NCI-H510A treated with DMSO at 0.1 percent for 48 hours (cell line): ENCODE measurements around the gene RPH3AL.
"Not testable (repeated sequence)": the region's sequence is repeated elsewhere in the genome, so short reads cannot be mapped to it uniquely, and the experiment has no call there.

Experiments used
- DNase-seq: peaks from one replicate; lab custom pipeline; 2025; lab: John Stamatoyannopoulos, UW

Gene RPH3AL

GRCh38 chr17:282000-282911 is 70.4 kb downstream of the RPH3AL start:
- no peak for DNase-seq

DNA sequence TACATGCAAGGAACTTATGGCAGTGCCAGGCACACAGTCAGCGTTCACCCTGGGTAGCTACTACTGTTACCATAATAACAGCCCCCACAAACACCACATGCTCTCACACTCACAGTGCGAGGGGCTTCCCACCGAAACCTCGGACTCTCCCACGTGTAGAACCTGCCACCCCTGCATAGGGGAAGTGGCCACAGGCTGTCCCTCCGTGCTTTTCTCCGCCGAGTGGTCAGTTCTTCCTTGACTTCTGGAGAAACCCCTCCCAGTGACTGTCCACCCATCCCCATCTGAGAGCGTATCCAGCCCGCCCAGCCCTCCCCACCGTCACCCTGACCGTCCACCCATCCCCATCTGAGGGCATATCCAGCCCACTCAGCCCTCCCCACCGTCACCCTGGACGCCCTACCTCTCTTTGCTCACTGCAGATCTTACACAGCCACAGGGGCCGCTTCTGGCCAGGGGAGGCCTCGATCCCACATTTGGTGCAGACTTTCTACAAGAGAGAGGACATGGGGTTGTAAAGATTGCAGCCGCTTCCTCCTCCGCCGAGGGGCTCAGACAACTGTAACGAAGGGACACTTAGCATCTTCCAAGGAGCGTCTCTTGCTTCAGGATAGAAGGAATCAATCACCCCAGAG is 71.1 kb downstream of the RPH3AL start:
- DNase-seq, result no peak

GRCh38 chr17:280901-281300 is 71.7 kb downstream of the RPH3AL start:
- no peak for DNase-seq

- no peak for DNase-seq
Measured at GRCh38 chr17:280216-280615, 72.4 kb downstream of the RPH3AL start.

DNA sequence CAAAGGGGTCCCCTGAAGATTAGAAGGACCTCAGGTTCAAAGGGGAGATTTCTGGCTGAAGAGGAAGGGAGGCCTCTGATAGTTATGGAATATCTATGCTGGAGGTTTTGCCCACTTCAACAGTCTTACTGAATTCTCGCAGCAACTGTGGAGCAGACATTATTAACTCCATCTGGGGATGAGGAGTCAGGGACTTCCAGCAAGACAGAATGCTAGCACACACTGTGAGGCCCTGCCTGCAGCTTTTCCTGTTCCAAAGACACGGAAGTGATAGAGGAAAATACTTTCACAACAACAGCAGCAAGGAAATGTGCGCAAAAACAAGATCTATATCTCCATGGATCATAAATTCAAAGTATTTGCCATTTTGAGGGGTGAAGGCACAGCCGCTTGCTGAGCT is 72.8 kb downstream of the RPH3AL start:
- no peak for DNase-seq

GRCh38 chr17:279331-279730 is 73.3 kb downstream of the RPH3AL start:
- no peak for DNase-seq

- no peak for DNase-seq
Measured at GRCh38 chr17:278676-279059, 73.9 kb downstream of the RPH3AL start.

GRCh38 chr17:278055-278675 is 74.4 kb downstream of the RPH3AL start:
- DNase-seq, result no peak

DNA sequence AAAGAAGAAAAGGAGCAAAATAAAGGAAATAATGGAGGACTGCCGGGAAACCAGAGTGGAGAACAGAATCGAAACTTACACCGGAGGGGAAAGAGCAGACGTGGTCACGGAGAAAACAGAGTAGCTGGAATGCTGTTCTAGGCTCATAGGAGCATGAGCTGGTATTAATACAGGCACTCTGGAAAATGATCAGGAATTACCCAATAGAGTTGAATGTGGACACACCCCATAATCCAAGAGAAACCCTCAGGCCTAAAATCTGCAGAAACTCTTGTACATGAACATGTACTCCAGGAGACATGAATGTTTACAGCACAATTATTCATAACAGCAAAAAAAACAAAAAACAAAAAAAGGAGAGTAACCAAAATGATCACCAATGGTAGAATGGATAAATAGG is 77.7 kb downstream of the RPH3AL start:
- no peak for DNase-seq

GRCh38 chr17:273981-274832 is 78.4 kb downstream of the RPH3AL start:
- DNase-seq, result no peak

DNA sequence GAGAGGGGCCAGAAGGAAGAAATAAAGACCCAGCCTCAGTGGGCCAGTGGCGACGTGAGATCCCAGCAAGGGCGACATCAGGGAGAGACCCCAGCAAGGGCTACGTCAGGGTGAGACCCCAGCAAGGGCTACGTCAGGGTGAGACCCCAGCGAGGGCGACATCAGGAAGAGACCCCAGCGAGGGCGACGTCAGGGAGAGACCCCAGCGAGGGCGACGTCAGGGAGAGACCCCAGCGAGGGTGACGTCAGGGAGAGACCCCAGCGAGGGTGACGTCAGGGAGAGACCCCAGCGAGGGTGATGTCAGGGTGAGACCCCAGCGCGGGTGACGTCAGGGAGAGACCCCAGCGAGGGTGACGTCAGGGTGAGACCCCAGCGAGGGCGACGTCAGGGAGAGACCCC is 79.8 kb downstream of the RPH3AL start:
- DNase-seq, result not testable (repeated sequence)

DNA sequence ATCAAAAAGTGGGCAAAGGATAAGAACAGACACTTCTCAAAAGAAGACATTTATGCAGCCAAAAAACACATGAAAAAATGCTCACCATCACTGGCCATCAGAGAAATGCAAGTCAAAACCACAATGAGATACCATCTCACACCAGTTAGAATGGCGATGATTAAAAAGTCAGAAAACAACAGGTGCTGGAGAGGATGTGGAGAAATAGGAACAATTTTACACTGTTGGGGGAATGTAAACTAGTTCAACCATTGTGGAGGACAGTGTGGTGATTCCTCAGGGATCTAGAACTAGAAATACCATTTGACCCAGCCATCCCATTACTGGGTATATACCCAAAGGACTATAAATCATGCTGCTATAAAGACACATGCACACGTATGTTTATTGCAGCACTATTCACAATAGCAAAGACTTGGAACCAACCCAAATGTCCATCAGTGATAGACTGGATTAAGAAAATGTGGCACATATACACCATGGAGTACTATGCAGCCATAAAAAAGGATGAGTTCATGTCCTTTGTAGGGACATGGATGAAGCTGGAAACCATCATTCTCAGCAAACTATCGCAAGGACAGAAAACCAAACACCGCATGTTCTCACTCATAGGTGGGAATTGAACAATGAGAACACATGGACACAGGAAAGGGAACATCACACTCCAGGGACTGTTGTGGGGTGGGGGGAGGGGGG is 80.5 kb downstream of the RPH3AL start:
- not testable (repeated sequence) for DNase-seq

DNA sequence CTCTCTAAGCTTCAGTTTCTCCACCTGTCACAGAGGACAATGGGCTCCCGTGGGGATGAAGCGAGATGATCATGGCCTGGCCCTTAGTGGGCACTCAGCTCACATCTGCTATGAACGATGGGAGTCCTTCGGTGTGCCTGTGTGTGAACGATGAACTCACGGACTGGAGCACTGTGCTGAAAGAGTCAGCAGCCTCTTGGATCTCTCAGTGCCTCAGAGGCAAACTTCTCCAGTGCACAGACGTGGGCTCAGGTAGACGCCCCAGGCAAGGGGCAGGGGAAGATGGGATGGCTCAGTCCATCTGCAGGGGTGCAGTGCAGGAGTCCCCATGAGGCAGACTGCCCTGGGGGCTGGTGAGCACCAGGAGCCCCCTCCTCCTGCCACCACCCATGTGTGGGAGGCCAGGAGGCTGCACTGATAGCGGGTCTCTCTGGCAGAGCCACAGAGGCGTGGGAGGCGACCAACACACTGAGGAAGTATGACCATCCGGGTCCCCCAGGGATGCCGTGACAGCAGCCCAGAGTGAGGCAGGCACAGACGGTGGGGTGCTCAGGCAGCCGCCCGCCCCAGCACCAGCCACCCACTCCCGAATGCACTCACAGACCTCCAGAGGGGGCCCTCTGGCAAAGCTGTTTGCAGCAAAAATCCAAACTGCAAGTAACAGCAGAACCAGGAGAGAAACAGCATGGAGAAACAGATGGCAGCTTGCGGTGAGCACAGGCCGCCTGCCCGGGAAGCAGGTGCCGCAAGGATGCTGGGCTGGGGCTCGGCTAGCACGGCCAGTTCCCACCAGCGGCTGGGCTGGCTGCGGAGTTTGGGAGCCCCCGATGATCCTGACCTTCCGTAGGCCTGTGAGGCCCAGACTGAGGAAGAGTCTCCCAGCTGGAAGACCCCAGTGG is 82.7 kb downstream of the RPH3AL start:
- DNase-seq, result no peak

- no peak for DNase-seq
Measured at GRCh38 chr17:266701-267667, 85.6 kb downstream of the RPH3AL start.

DNA sequence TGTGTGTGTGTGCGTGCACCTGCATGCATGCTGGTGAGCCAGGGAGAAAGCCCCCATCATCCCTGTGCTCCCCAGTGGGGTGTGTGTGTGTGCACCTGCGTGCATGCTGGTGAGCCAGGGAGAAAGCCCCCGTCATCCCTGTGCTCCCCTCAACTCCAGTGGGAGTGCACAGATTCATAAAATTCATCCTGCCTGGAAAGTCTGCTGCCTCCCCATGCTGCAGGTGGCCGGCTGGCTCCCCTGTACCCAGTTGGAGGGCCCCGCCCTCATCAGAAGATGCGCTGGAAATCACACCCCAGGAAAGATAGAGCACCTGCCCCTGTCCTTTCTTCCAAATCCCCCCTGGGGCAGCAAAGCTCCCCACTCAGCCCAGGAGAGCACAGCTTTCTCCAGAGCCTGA is 86.4 kb downstream of the RPH3AL start:
- DNase-seq, result no peak

DNA sequence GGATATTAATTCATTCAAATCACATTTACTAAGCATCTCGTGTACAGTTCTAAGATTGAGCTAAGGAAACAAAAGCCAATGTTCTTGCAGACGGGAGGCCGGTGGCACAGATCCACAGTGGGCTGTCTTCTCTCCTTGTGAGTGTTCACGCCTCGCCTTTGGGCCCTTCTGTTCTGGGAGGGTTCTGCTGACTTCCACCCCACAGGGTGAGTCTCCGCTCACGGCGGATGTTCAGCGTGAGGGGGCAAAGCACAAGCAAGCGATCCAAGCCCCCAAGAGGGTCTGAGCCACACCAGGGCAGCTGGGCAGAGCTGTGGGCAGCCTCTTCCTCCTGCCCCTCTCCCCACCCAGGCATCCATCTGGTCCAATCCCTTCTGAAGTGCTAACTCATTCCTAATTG is 86.9 kb downstream of the RPH3AL start:
- DNase-seq, result no peak

GRCh38 chr17:263773-264172 is 88.8 kb downstream of the RPH3AL start:
- DNase-seq, result no peak

DNA sequence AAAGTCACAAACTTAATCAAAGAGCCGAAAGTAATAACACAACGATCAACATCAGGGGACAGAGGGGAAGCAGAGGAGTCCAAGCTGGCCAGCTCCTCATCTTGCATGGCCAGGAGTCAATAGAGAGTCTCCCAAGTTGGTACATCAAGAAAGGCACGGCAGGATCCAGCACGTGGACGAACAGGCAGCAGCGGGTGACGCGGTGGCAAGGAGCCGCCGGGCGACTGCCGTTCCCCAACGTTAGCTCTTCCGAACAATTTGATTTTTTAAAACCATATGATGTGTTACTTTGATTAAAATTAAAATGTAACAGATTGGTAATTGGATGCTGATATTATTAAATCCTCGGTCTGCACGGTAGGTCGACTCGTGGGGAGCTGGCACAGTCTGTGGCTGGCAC is 89.3 kb downstream of the RPH3AL start:
- DNase-seq, result no peak

DNA sequence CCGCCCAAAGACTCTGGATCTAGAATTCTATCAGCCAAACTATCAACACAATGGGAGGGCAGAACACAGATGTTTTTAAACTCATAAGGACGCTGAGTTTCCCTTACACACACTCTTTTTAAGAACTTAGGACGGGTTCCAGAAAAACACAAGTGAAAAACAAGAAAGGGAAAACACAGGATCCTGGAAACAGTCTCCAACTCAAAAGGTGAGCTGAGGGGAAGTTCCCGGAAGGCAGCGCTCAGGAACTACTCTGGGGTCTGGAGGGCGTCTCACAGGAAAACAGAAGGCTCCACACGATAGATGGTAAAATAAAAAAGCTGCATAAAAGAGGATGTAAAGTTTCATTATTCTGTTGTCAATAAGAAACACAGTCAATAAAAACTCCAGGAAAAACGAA is 91.0 kb downstream of the RPH3AL start:
- DNase-seq, result no peak
